ENCODE results near the gene JAG1.

Gene JAG1

GRCh38 chr20:10699941-10700340 lies 26.1 kb upstream of the JAG1 start:
- DNase-seq (ENCODE audit: low read depth in 2 of 2), result no peak

- DNase-seq (ENCODE audit: low read depth in 2 of 2), result no peak
Observed at GRCh38 chr20:10699489-10699888, 25.7 kb upstream of the JAG1 start.

DNA sequence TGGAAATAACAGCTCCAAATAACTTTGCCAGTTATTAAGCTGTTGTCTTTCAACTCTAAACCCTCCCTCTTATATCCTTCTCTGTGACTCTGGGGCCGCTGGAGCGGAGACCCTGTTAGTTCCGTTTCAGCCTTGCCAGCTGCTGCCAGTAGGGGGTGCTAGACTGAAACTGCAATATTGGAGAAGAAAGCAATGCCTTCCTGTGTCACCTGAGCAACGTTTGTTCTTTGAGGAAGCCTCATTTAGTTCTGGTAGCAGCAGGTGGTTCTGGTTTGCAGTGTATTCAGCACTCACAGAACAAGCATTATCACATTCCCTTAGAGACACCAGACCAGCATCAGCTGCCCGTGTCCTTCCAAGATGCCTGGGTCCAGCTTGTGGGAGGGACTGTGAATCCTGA lies 22.9 kb upstream of the JAG1 start:
- no peak for DNase-seq (ENCODE audit: low read depth in 2 of 2)

- no peak for DNase-seq (ENCODE audit: low read depth in 2 of 2)
Observed at GRCh38 chr20:10689385-10689784, 15.6 kb upstream of the JAG1 start.

- no peak for DNase-seq (ENCODE audit: low read depth in 2 of 2)
Observed at GRCh38 chr20:10687895-10688294, 14.1 kb upstream of the JAG1 start.

DNA sequence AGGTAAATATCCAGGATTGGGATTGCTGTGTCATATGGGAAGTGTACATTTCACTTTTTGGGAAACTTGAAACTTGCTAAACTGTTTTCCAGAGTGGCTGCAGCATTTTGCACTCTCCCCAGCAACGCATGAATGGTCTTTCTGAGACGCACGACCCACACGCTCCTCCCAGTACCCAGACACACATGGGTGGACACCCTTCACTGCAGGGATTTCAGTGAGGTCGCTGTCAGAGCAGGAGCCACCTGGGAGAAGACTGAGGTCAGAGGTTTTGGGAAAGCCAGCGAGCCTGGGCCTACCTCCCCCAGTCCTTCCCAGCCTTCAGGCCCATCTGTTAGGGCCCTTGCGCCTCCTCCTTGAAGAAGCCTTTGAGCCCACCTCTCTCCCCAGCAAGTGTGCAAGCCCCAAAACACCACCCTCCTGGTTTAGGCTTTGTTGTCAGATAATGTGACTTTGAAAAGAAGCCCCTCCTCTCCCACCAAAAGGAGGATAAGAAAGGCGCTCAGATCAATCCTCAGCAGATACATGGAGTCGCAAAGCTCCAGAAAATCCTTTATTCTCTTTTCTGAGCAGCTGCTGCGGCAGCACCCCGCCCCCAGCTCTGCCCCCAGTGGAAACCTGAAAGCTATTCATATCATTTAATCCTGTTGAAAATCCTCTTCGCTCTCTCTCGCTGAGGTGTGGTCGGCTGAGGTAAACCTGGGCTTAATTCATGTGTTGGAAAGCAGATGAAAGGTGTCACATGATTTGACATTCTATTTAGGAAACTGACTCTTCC lies 12.7 kb upstream of the JAG1 start:
- no peak for DNase-seq (ENCODE audit: low read depth in 2 of 2)

GRCh38 chr20:10683537-10683936 lies 9.7 kb upstream of the JAG1 start:
- DNase-seq (ENCODE audit: low read depth in 2 of 2), result no peak

DNA sequence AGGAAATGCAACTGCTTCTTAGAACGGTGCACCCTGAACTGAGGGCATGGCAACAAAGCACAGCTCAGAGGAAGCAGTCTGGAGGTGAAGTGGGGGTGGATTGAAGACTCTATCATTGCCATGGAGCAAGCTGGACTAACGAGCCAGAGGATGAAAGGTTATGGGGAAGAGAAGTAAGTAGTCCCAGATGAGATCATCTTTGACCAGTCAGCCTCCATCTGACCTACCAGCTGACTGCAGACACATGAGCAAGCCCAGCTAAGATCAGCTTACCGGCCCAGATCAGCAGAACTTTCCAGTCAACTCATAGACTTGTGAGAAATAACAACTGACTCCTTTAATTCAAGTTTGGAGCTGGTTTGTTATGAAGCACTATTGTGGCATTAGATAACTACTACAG lies 9.1 kb upstream of the JAG1 start:
- no peak for DNase-seq (ENCODE audit: low read depth in 2 of 2)

- DNase-seq (ENCODE audit: low read depth in 2 of 2), result no peak
Observed at GRCh38 chr20:10681494-10681893, 7.7 kb upstream of the JAG1 start.

DNA sequence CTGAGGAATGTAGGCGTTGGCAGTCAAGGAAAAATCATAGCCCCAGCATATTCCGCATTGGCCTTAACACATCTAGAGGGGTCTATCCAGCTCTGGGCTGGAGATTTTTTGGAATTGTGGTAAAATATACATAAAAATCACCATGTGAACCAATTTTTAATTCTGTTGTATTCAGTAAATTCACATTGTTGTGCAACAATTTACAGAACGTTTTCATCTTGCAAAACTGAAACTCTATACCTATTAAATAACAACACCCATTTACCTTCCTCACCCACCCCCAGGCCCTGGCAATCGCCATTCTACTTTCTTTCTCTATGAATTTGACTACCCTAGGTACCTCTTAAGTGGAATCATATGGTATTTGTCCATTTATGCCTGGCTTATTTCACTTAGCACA lies 6.8 kb upstream of the JAG1 start:
- no peak for DNase-seq (ENCODE audit: low read depth in 2 of 2)

GRCh38 chr20:10679269-10679668 lies 5.5 kb upstream of the JAG1 start:
- DNase-seq (ENCODE audit: low read depth in 2 of 2), result no peak

DNA sequence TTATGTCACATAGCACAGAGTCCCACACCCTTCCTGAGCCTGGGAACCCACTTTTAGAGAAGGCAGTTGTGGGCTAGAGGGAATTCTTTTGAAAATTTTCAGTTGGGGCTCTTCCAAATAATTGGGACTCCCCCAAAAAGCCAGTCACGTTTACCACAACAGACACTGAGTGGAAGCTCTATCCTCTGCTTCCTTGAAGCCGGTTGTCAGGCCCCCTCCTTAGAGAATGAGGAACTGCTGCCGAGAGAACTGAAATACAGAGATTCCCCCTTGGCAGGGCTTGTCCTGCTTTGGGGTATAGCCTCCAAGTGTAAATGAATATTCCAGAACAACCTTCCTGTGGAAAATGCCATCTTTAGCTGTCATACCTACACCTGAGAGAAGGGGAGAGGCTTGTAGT lies 2.7 kb upstream of the JAG1 start:
- no peak for DNase-seq (ENCODE audit: low read depth in 2 of 2)

- DNase-seq (ENCODE audit: low read depth in 2 of 2), result no peak
Observed at GRCh38 chr20:10675450-10675848, 1.6 kb upstream of the JAG1 start.

DNA sequence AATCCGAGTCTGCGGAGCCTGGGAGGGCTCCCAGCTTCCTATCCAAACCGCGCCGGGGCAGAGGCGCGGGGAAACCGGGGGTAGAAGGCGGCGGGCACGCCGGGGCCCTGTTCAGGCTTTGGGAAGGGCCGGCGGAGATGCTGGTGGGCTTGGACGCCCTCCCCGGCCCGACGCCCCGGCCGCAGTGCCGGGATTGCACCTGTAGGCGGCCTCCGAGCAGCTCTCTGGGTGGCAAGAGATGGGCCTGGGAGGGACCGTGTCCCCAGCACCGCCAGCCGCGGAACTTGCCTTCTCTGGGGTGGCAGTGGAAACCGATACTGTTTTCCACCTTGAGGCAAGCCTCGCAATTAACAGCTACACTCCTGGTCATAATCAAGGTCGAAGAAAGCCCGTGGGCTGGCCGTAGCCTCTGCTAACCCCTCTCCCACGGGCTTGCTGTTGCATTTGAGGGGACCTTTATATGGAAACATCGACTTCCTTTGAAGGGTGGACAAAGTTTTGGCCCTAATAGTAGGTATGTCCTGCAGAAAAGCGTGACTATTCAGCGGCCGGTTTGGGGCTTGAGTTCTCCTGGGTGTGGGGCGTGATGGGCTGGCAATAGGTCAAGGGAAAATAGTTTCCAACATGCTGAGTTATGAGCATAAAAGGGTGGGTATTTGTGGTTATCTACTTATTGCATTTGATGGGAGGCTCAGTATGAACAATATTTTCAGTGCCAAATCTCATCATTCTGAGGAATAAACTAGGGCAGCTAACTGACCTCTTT lies 1.1 kb upstream of the JAG1 start:
- DNase-seq (ENCODE audit: low read depth in 2 of 2), result no peak

DNA sequence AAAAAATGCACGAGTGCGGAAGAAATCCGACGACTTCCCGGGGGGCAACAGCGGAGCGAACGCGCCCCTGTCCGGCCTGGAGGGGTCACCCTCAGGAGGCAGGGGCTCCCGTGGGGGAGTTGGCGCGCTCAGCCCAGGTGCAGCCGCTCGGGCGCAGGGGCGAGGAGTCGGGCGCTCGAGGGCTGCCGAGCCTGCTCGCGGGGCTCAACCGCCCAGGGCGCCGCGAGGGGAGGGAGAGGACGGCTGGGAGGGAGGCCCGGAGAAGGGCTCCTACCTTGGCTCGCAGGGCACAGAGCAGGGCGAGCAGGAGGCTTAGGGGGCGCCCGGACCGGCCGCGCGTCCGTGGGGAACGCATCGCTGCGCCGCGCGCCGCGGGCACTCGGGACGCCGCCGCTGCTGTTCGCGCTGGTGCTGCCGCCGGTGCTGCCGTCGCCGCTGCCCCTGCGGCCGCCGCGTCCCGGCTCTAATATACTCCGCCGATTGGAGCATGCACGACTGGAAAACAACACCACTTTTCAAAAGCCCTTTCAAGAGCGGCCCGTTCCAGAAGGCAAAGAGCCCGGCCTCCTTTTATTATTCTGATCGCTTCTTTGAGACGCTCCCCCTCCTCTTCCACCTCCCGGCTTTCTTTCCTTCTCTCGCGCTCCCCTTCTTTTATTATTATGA lies 490 bp downstream of the JAG1 start:
- DNase-seq (ENCODE audit: low read depth in 2 of 2), result no peak

- DNase-seq (ENCODE audit: low read depth in 2 of 2), result no peak
Observed at GRCh38 chr20:10672624-10673127, 1.1 kb downstream of the JAG1 start.

DNA sequence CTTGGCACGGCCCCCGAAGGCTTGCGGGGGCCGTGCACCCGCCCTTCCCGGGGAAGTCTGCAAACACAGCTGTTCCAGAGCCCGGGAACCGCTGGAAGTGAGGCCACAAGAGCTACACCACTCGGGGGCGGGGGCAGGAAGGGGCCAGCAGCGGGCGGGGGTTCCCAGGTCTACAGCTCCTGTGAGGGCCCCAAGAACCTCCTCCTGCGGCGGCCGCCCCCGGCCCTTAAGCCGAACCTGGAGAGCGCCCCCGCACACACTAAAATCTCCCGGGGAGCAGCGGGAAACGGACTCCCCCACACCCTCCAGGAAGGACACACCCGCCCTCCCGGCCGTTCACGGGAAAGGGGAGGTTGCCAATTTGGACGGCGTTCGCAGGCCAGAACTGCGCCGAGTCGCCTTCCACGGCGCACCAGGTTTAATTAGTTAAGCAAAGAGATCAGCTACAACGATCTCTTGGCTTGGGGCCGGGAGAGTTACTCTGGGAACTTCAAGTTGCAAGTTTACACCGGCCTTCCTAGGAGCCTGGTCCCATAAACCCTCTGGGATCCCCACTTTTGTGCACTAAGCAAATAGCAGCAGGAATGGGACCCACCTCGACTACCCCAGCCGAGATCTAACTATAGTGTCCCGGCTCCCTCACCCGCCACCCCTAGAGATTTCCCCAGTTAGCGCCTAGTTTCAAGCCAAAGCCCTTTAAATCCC lies 1.7 kb downstream of the JAG1 start:
- DNase-seq (ENCODE audit: low read depth in 2 of 2), result no peak

DNA sequence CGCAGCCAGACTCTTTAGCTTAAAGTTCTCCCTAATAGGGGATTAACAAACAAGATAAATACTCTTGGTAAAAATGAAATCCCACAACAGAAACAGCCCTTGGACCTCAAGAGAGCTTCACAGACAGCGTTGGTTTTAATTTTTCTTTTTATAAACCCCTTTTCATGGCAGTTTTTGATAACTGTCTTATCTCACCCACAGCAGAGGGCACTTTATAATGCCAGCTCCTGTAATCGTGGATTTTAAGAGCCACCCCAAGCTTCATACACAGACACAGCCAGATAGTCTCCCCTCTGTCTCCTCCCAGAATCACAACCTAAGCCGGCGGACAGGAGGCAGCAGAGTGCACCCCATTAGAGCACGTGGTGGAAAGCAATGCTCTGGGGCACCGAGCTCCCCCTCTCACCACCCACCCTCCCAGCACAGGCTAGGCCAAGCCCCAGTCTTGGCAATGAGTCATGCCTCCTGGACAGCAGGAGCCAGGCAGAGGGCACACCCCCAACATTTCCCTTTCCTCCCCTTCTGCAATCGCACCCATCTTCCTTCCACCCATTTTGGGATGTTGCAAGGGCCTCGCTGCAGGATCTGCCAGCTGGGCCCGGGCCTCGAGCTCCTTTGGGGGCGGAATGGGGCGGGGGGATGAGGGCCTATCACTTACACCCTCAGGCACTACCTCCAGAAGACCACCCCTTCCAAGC lies 2.4 kb downstream of the JAG1 start:
- DNase-seq (ENCODE audit: low read depth in 2 of 2), result no peak

DNA sequence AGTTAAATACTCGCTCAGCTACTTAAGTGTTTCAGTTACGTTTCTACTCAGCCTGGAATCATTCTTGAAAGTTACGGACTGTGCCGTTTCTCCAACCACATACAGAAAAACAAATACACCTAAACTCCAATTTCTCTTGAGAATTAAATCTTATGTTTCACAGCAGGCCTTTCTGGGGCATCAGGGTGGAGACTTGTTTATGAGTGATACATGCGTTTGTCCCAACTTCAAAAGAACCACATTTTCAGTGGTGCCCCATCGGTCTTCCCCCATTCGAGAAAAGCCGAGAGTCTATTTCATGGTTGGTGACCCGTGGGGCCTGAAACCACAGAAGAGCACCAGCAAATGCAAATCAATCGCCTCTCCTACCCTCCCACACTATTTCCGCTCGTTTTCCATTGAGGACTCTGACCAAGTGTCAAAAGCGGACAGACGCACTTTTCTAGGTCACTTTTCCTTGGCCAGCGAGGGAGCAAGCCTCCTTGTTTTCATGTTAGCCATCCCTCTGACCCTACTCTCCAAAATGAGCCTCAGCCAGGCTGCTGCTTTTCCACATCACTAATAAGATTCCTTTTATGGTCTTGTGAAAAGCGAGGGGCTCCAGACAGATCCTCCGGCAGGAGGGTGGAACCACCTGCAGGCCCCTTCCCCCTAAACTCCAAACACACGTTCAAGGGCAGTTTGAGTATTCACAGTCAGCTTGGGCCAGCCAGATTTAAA lies 3.1 kb downstream of the JAG1 start:
- DNase-seq (ENCODE audit: low read depth in 2 of 2), result no peak

DNA sequence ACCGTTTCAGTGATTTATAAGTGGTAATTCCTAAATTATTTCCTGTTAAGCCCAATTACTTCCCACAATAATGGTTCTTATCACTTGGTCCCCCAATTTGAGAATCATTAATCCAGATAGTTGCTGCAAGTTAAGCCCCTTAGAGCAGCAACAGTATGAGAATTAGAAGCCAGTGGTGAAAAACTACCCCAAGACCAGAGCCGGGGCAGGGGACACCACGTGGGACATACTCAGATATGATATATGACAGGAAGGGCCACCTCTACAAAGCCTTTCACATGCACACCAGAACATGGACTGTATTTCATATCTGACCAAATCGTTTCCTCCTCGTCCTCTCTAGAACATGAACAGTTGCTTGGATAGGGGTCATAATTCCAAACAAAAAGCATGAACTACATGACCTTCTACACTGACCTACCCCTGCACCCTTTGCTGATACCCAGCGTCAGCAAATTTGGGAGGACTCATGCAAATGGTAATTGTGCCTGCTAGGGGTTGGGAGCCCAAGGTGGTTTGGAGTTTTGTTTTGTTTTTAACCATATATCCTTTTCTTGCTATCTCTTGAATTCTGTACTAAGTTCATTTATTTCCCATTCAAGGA lies 3.9 kb downstream of the JAG1 start:
- no peak for DNase-seq (ENCODE audit: low read depth in 2 of 2)

Measured in stimulated activated CD8-positive, alpha-beta memory T cell treated with anti-CD3 and anti-CD28 coated beads, Interleukin-2, amount 100 ng/mL, for 1 hour (primary cell).